ENCODE results near the gene PARVB. TPM values are rescaled to one million over a fixed set of nuclear protein-coding genes. Genes with fewer than 3 reads are reported as not detected.

The PARVB gene
- total RNA-seq, 2 experiments from 2014 or later, result 18.2 to 19.2 TPM

DNA sequence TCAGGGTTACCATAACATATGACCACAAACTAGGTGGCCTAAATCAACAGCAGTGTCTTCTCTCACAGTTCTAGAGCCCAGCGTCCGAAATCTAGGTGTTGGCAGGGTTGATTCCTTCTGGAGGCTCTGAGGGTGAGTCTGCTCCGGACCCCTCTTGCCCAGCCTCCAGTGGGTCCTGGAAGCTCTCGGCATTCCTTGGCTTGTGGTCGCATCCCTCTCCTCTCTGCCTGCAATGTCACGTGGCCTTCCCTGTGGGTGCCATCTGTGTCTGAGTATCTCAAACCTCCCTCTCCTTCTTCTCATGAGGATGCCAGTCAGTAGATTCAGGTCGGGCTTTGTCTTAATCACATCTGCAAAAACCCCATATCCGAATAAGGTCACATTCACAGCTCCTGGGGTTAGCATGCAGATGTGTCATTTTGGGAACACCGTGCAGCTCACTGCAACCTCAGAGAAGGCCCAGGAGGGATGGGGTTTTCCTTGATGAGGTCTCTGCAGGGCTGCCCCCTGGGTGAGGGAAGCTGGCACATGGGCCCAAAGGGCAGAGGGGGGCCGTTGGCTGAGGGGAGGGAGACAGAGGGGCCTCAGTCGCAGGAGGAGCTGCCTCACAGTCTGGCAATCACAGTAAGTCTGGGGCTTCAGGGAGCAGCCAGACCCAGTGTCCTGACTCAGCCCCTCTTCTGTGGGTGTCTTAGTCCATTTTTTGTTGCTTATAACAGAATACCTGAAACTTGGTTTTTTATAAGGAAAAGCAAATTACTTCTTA lies 197.8 kb downstream of the PARVB start:
- H3K27me3 Mint-ChIP-seq, result peaks cover 14% of the 10 kb centered on the region
- CTCF ChIA-PET, result no interaction called here
- no peaks in the 10 kb centered on the region for H3K4me1 Mint-ChIP-seq
- POLR2A ChIA-PET, result no interaction called here
- DNase-seq, result no peak
- no peaks in the 10 kb centered on the region for H3K36me3 Mint-ChIP-seq (ENCODE audit: low read depth)
- no peak overlapping the region for H3K27ac Mint-ChIP-seq
- peaks cover under 1% of the 10 kb centered on the region for H3K9me3 Mint-ChIP-seq
- H3K4me3 Mint-ChIP-seq, result no peak overlapping the region

Other genes with a start within 250 kb of the PARVB start
- under 1 TPM; 0.15 to 0.20 TPM for gene EFCAB6, start 212.0 kb upstream of the PARVB start, total RNA-seq
- not detected for gene SULT4A1, start 161.8 kb upstream of the PARVB start, total RNA-seq
- not detected for gene PNPLA5, start 132.3 kb upstream of the PARVB start, total RNA-seq
- not detected for gene PNPLA3, start 100.5 kb upstream of the PARVB start, total RNA-seq
- 10 to 100 TPM; 46.8 to 50.9 TPM for gene SAMM50, start 68.9 kb upstream of the PARVB start, total RNA-seq
- 100 to 1,000 TPM; 146 to 158 TPM for gene PARVG, start 156.6 kb downstream of the PARVB start, total RNA-seq

Data from activated CD4-positive, alpha-beta T cell treated with anti-CD3 and anti-CD28 coated beads, Interleukin-2, amount 10 ng/mL, durations not matched to agents 7 days and 5 days (primary cell).